ENCODE measurements around the gene USP54.
A peak's percentile ranks its signal among the peaks of the same experiment; 100 is the strongest.

USP54 gene

GRCh38 chr10:73590881-73591799 is at the start of gene USP54:
USP54 (minus strand) TSS chr10:73591342; CDS start chr10:73575658, 15,684 bp downstream.
- no peak within 1 kb of the TSS for H3K4me3 ChIP-seq (replicated peaks in 1 of 2; ENCODE audit: low read depth in 2 of 2, low read length in 2 of 2)
- DNase-seq (ENCODE audit: low read depth in 2 of 2) = peak; percentile 72 to 76
- TF ChIP-seq CTCF (IDR thresholded peaks at IDR 0.05; ENCODE audit: low read depth, low read length) = no peak

- H3K4me3 ChIP-seq (replicated peaks in 1 of 2; ENCODE audit: low read depth in 2 of 2, low read length in 2 of 2) = no peak overlapping the region
- TF ChIP-seq CTCF (IDR thresholded peaks at IDR 0.05; ENCODE audit: low read depth, low read length) = no peak
- no peak for DNase-seq (ENCODE audit: low read depth in 2 of 2)
Observed at GRCh38 chr10:73639286-73639685, 48.1 kb upstream of the USP54 start.

- no peak for DNase-seq (ENCODE audit: low read depth in 2 of 2)
- no peak overlapping the region for H3K4me3 ChIP-seq (replicated peaks in 1 of 2; ENCODE audit: low read depth in 2 of 2, low read length in 2 of 2)
- no peak for TF ChIP-seq CTCF (IDR thresholded peaks at IDR 0.05; ENCODE audit: low read depth, low read length)
Observed at GRCh38 chr10:73635781-73636180, 44.6 kb upstream of the USP54 start.

DNA sequence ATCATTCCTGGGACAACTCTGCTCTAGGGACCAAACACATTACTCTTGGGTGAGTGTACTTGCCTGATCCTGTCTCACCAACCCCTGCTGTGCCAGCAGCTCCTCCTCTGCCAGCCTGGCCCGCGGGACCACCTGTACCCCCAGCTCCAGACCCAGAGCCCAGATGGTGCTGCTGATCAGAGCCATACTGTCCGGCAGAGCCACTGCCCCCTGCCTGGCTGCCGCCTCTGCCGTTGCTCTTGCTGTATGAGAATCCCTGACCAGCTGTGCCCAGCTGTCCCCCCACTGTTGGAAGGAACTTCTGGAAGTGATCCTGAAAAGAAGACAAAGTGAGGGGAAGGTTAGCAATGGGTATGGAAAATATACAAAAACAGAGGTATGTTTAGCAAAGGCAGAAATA is 43.3 kb upstream of the USP54 start:
- DNase-seq (ENCODE audit: low read depth in 2 of 2) = no peak
- no peak overlapping the region for H3K4me3 ChIP-seq (replicated peaks in 1 of 2; ENCODE audit: low read depth in 2 of 2, low read length in 2 of 2)
- no peak for TF ChIP-seq CTCF (IDR thresholded peaks at IDR 0.05; ENCODE audit: low read depth, low read length)

DNA sequence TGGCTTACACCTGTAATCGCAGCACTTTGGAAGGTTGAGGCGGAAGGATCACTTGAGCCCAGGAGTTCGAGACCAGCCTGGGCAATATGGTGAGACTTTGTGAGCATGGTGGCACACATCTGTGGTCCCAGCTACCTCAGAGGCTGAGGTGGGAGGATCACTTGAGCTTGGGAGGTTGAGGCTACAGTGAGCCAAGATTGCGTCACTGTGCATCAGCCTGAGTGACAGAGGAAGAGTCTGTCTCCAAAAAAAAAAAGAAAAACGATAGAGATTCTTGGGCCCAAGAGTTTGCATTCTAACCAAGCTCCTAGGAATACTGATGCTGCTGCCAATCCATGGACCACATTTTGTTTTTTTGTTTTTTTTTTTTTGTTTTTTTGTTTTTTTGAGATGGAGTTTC is 38.0 kb upstream of the USP54 start:
- no peak for DNase-seq (ENCODE audit: low read depth in 2 of 2)
- TF ChIP-seq CTCF (IDR thresholded peaks at IDR 0.05; ENCODE audit: low read depth, low read length) = no peak
- H3K4me3 ChIP-seq (replicated peaks in 1 of 2; ENCODE audit: low read depth in 2 of 2, low read length in 2 of 2) = no peak overlapping the region

DNA sequence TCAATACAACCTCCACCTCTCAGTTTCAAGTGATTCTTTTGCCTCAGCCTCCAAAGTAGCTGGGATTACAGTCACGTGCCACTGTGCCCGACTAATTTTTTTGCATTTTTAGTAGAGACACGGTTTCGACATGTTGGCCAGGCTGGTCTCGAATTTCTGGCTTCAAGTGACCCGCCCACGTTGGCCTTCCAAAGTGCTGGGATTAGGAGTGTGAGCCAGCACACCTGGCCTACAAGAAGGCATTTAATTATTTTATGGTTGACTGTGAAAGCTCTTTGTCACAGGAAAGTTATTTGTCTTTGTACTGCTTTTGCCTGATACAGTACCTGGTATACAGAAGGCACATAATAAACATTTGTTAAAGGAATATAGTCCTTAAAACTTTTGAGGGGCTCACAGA is 37.3 kb upstream of the USP54 start:
- no peak for DNase-seq (ENCODE audit: low read depth in 2 of 2)
- TF ChIP-seq CTCF (IDR thresholded peaks at IDR 0.05; ENCODE audit: low read depth, low read length) = no peak
- H3K4me3 ChIP-seq (replicated peaks in 1 of 2; ENCODE audit: low read depth in 2 of 2, low read length in 2 of 2) = no peak overlapping the region
